ENCODE data around the gene TMOD3. TPM values are rescaled to one million over a fixed set of nuclear protein-coding genes. Genes with fewer than 3 reads are reported as not detected.
A peak's percentile ranks its signal among the peaks of the same experiment; 100 is the strongest.
"Not testable (repeated sequence)": the region's sequence is repeated elsewhere in the genome, so short reads cannot be mapped to it uniquely, and the experiment has no call there.

Gene TMOD3
- total RNA-seq, 2 experiments from 2014 or later, result 73.8 to 74.1 TPM

DNA sequence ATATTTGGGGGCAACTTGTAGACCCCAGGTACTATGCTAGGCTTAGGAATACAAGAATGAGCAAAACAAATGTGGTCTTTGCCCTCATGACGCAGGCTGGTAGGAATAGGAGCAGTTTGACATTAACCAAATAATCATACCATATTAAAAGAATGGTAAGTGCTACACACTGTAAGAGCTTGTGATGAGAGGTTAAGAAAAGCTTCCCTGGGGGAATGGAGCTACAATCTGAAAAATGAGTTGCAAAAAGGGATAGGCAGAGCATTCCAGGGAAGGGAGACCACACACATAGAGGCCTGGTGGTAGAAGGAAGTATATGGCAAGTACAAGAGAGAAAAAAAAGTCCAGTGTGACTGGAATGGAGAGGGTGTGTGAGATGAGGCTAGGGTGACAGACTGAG lies 37.3 kb downstream of the TMOD3 start:
- ChIA-PET POLR2A (interaction anchor here (1.0 kb wide), 1 partner anchor 36 kb away, joined by 3 read pairs; no protein-coding TSS in a partner anchor), CTCF (no interaction called here)
- peak overlapping the region; percentile 37 for H3K27ac Mint-ChIP-seq
- peaks cover 28% of the 10 kb centered on the region for H3K4me1 Mint-ChIP-seq (ENCODE audit: low read depth)
- no peaks in the 10 kb centered on the region for H3K27me3 Mint-ChIP-seq (ENCODE audit: low read depth)
- peaks cover 68% of the 10 kb centered on the region for H3K36me3 Mint-ChIP-seq (ENCODE audit: low read depth)
- no peak overlapping the region for H3K4me3 Mint-ChIP-seq
- H3K9me3 Mint-ChIP-seq (ENCODE audit: insufficient read depth), result no peaks in the 10 kb centered on the region
- DNase-seq (no peak), ATAC-seq (no peak)

DNA sequence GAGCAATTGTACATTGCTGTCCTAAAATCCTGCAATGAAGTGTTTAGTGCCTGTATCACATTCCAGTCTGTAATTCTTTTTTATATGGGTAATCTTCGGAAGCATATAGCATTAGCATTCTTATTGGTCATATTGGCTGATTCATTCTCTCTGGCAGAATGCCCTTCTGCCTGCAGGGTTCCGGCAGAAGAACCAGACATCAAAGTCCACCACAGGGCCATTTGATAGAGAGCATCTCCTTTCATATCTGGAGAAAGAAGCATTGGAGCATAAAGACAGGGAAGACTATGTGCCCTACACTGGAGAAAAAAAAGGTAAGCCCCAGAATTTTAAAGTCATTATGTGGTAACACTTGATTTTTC lies 39.6 kb downstream of the TMOD3 start:
- Mint-ChIP-seq H3K4me3 (no peak overlapping the region), H3K36me3 (ENCODE audit: low read depth) (peaks cover 67% of the 10 kb centered on the region), H3K27ac (no peak overlapping the region), H3K4me1 (ENCODE audit: low read depth) (peaks cover 8% of the 10 kb centered on the region), H3K9me3 (ENCODE audit: insufficient read depth) (no peaks in the 10 kb centered on the region), H3K27me3 (ENCODE audit: low read depth) (no peaks in the 10 kb centered on the region)
- ChIA-PET CTCF (interaction anchor here (1.9 kb wide), 1 partner anchor 20 kb away, joined by 6 read pairs; no protein-coding TSS in a partner anchor), POLR2A (no interaction called here)
- DNase-seq (no peak), ATAC-seq (no peak)

DNA sequence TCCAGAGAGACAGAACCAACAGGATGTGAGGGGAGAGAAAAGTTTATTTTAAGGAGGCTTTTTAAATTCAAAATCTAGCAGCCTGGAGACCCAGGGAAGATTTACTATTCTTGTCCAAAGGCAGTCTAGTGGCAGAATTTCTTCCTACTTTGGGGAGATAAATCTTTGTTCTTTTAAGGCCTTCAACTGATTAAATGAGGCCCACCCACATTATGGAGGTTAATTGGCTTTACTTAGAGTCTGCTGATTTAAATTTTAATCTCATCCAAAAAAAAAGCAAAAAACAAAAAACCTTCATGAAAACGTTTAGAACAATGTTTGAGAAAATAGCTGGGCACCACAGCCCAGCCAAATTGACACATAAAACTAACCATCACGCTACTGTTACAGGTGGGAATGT lies 41.3 kb downstream of the TMOD3 start:
- Mint-ChIP-seq H3K27me3 (ENCODE audit: low read depth) (no peaks in the 10 kb centered on the region), H3K9me3 (ENCODE audit: insufficient read depth) (no peaks in the 10 kb centered on the region), H3K4me1 (ENCODE audit: low read depth) (no peaks in the 10 kb centered on the region), H3K27ac (no peak overlapping the region), H3K4me3 (no peak overlapping the region), H3K36me3 (ENCODE audit: low read depth) (peaks cover 67% of the 10 kb centered on the region)
- POLR2A ChIA-PET, result interaction anchor here (0.7 kb wide), 1 partner anchor 54 kb away, joined by 3 read pairs; no protein-coding TSS in a partner anchor
- no peak for ATAC-seq
- DNase-seq, result no peak
- CTCF ChIA-PET, result interaction anchor here (1.7 to 3.4 kb wide), 3 partner anchors 14 to 35 kb away, joined by 3 to 15 read pairs (median 8); no protein-coding TSS in a partner anchor

DNA sequence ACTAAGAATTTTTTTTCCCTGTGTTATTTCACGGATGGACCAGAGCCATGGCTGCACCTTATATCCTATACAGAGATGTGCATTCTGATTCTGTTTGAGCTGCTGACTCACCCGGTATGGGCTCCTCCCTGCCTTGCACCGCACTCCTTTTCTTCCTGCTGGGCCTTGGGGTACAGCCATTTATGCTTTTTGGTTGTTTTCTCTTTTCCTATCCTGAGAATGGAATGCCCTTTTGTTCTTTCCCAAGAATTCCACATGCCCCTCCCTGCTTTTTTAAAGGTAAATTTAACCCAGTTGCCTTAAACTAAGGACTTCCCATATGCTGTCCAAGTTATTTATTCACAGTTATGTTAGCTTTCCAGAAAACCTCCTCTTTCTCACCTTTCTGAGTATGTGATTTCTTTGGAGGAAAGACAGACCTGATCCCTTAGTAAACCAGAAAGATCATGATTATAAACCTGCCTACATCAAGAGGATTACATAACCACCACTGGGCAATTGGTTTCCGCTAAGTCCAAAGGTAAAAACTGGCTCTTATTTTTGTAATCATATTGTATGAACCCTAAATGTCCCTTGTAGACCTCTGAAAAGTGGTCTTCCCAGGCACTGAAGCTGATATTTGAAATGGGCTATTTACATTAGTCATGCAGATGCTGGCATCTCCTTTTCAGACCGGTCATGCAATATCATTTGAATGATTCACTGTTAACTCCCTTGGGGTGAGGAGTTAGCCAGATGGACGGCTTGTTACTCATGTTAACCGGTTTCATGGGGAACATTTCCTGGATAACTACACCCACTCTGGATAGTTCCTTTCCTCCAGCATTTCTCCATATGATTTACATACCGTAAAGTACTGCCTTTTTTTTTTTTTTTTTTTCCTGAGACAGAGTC lies 45.5 kb downstream of the TMOD3 start:
- ATAC-seq (no peak), DNase-seq (no peak)
- ChIA-PET POLR2A (interaction anchor here (0.6 kb wide), 1 partner anchor 753 kb away, joined by 3 read pairs; no protein-coding TSS in a partner anchor), CTCF (no interaction called here)
- no peak overlapping the region for H3K4me3 Mint-ChIP-seq
- H3K27me3 Mint-ChIP-seq (ENCODE audit: low read depth), result no peaks in the 10 kb centered on the region
- H3K4me1 Mint-ChIP-seq (ENCODE audit: low read depth), result no peaks in the 10 kb centered on the region
- H3K9me3 Mint-ChIP-seq (ENCODE audit: insufficient read depth), result no peaks in the 10 kb centered on the region
- peaks cover 54% of the 10 kb centered on the region for H3K36me3 Mint-ChIP-seq (ENCODE audit: low read depth)
- no peak overlapping the region for H3K27ac Mint-ChIP-seq

GRCh38 chr15:51876169-51876568 lies 46.7 kb downstream of the TMOD3 start:
- CTCF ChIA-PET, result no interaction called here
- no peaks in the 10 kb centered on the region for H3K27me3 Mint-ChIP-seq (ENCODE audit: low read depth)
- peaks cover 51% of the 10 kb centered on the region for H3K36me3 Mint-ChIP-seq (ENCODE audit: low read depth)
- DNase-seq (no peak), ATAC-seq (no peak)
- H3K4me3 Mint-ChIP-seq, result no peak overlapping the region
- no peaks in the 10 kb centered on the region for H3K9me3 Mint-ChIP-seq (ENCODE audit: insufficient read depth)
- POLR2A ChIA-PET, result no interaction called here
- H3K27ac Mint-ChIP-seq, result no peak overlapping the region
- no peaks in the 10 kb centered on the region for H3K4me1 Mint-ChIP-seq (ENCODE audit: low read depth)

DNA sequence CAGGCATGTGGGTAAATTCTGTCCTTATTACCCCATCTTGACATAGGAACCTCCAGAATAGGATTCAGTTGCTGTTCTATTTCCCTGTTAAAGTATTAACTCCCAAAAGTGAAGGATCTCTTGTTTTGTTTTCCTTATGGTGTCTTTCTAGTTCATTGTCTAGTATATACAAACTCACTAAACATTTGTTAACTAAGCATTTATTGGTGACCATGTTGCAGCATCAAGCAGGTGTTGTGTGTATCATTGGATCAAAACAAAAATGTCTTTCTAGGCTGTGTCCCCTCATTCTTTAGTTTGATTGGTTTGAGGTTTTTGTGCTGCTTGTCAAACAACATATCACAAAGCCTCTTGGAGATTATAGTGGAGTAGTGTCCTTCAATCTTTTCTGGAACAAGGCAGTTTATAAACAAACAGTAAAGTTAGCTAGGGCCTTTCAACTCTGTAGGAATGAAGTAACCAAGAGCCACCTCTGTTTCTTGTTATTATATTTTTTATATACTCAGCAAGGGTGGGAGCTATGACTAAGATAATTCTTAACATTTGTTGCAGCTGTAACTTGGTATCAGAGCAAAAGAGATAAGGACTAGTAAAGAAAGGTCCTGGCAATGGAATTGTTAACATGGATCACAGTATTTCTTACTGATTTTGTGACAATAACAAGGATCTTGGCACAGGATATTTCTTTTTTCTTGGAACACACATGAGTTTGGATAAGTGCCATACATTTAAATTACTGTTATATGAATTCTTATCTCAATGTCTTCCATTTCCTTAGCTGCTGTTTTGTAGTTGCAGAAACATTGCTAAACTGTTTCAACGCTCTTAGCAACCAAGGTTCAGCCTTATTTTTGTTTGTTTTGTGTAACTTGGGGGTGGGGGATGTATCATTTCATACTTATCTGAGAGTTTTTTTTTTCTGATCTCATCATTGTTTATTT lies 49.3 kb downstream of the TMOD3 start:
- no peaks in the 10 kb centered on the region for H3K4me1 Mint-ChIP-seq (ENCODE audit: low read depth)
- POLR2A ChIA-PET, result no interaction called here
- DNase-seq (no peak), ATAC-seq (no peak)
- no peak overlapping the region for H3K27ac Mint-ChIP-seq
- CTCF ChIA-PET, result interaction anchor here (3.1 kb wide), 1 partner anchor 10 kb away, joined by 16 read pairs; no protein-coding TSS in a partner anchor
- H3K36me3 Mint-ChIP-seq (ENCODE audit: low read depth), result peaks cover 37% of the 10 kb centered on the region
- H3K27me3 Mint-ChIP-seq (ENCODE audit: low read depth), result no peaks in the 10 kb centered on the region
- no peak overlapping the region for H3K4me3 Mint-ChIP-seq
- H3K9me3 Mint-ChIP-seq (ENCODE audit: insufficient read depth), result no peaks in the 10 kb centered on the region

DNA sequence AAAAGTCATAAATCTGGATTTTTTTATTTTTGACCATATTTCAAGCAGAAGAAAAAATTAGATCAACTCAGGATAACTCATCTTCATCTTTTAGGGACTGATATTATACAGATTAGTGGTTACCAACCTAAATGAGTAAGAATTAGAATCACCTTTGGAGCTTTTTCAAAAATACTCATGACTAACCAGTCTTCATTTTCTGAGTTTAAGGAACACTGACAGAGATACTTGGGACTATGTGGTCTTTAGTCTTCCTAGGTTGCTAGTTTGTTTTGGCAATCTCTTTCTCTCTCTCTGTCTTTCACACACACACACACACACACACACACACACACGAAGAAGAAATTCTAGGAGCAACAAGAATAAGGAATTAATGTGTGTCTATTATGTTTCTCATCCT lies 50.1 kb downstream of the TMOD3 start:
- Mint-ChIP-seq H3K4me3 (no peak overlapping the region), H3K36me3 (ENCODE audit: low read depth) (peaks cover 39% of the 10 kb centered on the region), H3K27ac (peak overlapping the region; percentile 8), H3K27me3 (ENCODE audit: low read depth) (no peaks in the 10 kb centered on the region), H3K9me3 (ENCODE audit: insufficient read depth) (no peaks in the 10 kb centered on the region), H3K4me1 (ENCODE audit: low read depth) (peaks cover 3% of the 10 kb centered on the region)
- DNase-seq (no peak), ATAC-seq (no peak)
- ChIA-PET CTCF (interaction anchor here (3.1 kb wide), 1 partner anchor 9 kb away, joined by 16 read pairs; no protein-coding TSS in a partner anchor), POLR2A (no interaction called here)

DNA sequence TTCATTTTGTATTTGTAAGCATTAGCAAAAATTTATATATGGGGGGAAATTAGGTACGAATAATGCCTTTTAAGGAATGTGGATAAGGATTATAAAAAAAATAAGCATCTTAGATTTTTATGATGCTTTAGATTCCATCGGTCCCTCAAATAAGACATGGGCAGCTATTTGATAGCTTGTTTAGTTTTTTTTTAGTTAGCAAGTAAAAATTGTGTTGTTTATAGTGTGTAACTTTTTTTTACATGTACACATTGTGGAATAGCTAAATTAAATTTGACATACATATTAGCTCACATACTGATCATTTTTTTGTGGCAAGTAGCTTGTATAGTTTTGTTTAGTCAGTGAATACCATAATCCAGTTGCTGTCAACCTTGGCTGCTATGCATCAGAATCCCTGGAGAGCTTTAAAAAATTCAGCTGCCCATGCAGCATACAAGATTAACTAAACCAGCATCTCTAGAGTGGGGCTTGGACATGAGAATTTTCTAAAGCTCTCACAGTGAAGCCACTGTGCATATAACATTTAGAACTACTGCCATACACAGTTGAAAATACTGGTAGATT lies 53.9 kb downstream of the TMOD3 start:
- ATAC-seq, result no peak
- H3K36me3 Mint-ChIP-seq (ENCODE audit: low read depth), result peaks cover 33% of the 10 kb centered on the region
- CTCF ChIA-PET, result interaction anchor here (0.9 to 2.7 kb wide), 4 partner anchors 9 to 107 kb away, joined by 3 to 8 read pairs (median 5); no protein-coding TSS in a partner anchor
- H3K27me3 Mint-ChIP-seq (ENCODE audit: low read depth), result no peaks in the 10 kb centered on the region
- no peaks in the 10 kb centered on the region for H3K9me3 Mint-ChIP-seq (ENCODE audit: insufficient read depth)
- no peak for DNase-seq
- POLR2A ChIA-PET, result interaction anchor here (0.6 kb wide), 1 partner anchor 974 kb away, joined by 3 read pairs; no protein-coding TSS in a partner anchor
- H3K4me3 Mint-ChIP-seq, result no peak overlapping the region
- no peak overlapping the region for H3K27ac Mint-ChIP-seq
- peaks cover 6% of the 10 kb centered on the region for H3K4me1 Mint-ChIP-seq (ENCODE audit: low read depth)

- H3K4me3 Mint-ChIP-seq, result no peak overlapping the region
- CTCF ChIA-PET, result interaction anchor here (0.7 to 2.7 kb wide), 3 partner anchors 14 to 256 kb away, joined by 3 to 8 read pairs (median 3); no protein-coding TSS in a partner anchor
- peaks cover 37% of the 10 kb centered on the region for H3K36me3 Mint-ChIP-seq (ENCODE audit: low read depth)
- H3K9me3 Mint-ChIP-seq (ENCODE audit: insufficient read depth), result no peaks in the 10 kb centered on the region
- H3K4me1 Mint-ChIP-seq (ENCODE audit: low read depth), result peaks cover 6% of the 10 kb centered on the region
- no peak overlapping the region for H3K27ac Mint-ChIP-seq
- no peak for ATAC-seq
- POLR2A ChIA-PET, result no interaction called here
- H3K27me3 Mint-ChIP-seq (ENCODE audit: low read depth), result no peaks in the 10 kb centered on the region
- no peak for DNase-seq
Observed at GRCh38 chr15:51884041-51884440, 54.6 kb downstream of the TMOD3 start.

DNA sequence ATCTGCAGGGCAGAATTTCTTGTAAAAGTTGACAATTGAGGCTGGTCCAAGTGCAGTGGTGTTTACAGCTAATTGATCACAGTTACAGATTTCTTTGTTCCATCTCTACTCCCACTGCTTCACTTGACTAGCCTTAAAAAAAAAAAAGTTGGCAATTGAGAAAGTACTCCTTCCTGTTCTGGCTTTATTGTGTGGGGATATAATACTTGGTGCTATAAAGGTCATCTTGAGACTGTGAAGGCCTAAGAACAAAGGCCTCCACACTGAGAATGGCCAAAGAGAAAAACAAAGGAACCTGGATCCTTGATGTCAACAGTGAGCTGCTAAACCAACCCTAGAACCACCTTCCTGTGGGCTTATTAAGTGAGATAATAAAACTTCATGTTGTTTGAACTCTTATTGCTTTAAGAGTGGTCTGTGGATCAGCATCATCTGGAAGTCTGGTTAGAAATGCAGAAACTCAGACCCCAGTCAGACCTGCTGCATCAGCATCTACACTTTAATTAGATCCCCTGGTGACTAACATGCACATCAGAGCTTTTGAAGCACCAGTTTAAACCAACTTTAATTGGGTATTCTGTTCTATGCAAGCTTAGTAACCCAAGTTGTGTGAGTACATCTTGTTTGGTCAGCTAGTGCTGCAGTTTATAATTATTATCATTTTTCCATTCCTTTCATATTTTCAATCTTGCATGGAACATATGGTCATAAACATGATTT lies 55.2 kb downstream of the TMOD3 start:
- ATAC-seq, result no peak
- H3K27ac Mint-ChIP-seq, result no peak overlapping the region
- H3K4me3 Mint-ChIP-seq, result no peak overlapping the region
- H3K27me3 Mint-ChIP-seq (ENCODE audit: low read depth), result no peaks in the 10 kb centered on the region
- no peak for DNase-seq
- ChIA-PET CTCF (interaction anchor here (0.7 to 2.7 kb wide), 2 partner anchors 108 to 256 kb away, joined by 3 to 8 read pairs; no protein-coding TSS in a partner anchor), POLR2A (no interaction called here)
- H3K4me1 Mint-ChIP-seq (ENCODE audit: low read depth), result peaks cover 6% of the 10 kb centered on the region
- no peaks in the 10 kb centered on the region for H3K9me3 Mint-ChIP-seq (ENCODE audit: insufficient read depth)
- peaks cover 38% of the 10 kb centered on the region for H3K36me3 Mint-ChIP-seq (ENCODE audit: low read depth)

GRCh38 chr15:51885758-51886157 lies 56.3 kb downstream of the TMOD3 start:
- H3K4me1 Mint-ChIP-seq (ENCODE audit: low read depth); H3K9me3 Mint-ChIP-seq (ENCODE audit: insufficient read depth); H3K27ac Mint-ChIP-seq; DNase-seq; ATAC-seq; POLR2A ChIA-PET; H3K4me3 Mint-ChIP-seq; H3K27me3 Mint-ChIP-seq (ENCODE audit: low read depth); CTCF ChIA-PET: not testable (repeated sequence)
- peaks cover 36% of the 10 kb centered on the region for H3K36me3 Mint-ChIP-seq (ENCODE audit: low read depth)
